SK-N-SH treated with all-trans-retinoic acid at 6 μM for 48 hours (cell line): ENCODE results near the gene RPS15A.
"Not testable (repeated sequence)": the region's sequence is repeated elsewhere in the genome, so short reads cannot be mapped to it uniquely, and the experiment has no call there.

Experiments used
- ATAC-seq: fragments of 200-7000 bp; cut with Tn5 transposase; 3 replicates; pipeline ENCODE4 v1.9.1; 2020; ENCODE audit warnings: mild to moderate bottlenecking, moderate library complexity

Gene RPS15A

DNA sequence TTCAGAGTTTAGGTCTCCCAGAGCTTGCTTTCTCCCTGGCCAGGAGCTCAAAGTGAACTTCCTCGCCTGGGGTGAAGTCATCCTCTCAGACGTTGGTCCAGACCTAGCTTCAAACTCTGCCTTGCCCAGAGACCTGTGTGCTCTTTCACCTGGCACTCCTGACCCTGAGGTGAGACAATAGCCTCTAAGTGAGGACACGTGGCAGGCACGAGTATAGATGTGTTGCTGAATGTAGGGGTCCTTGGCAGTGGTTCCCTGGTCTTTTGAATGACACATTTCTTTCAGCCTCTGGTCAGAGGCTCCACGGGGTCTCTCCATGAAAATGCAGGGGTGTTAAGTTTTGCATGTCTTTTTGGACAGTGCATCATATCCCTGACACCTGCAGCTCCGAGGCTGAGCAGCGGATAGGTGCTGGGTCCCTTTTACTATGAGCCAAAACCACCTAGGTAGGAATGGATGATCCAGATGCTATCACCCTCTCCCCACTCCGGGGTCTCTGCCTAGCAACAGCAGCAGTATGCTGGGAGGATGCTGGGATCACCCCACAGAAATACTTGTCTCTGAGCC is 9.6 kb downstream of the RPS15A start:
- ATAC-seq: peak; percentile 45

DNA sequence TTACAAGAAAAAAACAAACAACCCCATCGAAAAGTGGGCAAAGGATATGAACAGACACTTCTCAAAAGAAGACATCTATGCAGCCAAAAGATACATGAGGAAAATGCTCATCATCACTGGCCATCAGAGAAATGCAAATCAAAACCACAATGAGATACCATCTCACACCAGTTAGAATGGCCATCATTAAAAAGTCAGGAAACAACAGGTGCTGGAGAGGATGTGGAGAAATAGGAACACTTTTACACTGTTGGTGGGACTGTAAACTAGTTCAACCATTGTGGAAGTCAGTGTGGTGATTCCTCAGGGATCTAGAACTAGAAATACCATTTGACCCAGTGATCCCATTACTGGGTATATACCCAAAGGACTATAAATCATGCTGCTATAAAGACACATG is 12.5 kb downstream of the RPS15A start:
- not testable (repeated sequence) for ATAC-seq

DNA sequence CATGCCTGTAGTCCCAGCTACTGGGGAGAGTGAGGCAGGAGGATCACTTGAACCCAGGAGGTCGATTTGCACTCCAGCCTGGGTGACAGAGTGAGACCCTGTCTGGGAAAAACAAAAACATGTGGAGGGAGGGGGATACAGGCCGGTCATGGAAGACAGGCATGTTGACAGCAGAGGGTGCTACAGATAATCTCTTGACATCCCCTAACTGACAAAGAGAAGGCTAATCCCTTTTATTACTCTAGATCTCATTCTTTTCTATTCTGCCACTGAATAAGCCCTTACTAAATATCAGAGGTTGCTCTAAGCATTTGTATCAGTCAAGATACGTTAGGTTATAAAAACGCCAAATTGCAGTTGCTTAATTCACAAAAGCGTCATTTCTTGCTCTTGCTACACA is 13.8 kb downstream of the RPS15A start:
- ATAC-seq: not testable (repeated sequence)

DNA sequence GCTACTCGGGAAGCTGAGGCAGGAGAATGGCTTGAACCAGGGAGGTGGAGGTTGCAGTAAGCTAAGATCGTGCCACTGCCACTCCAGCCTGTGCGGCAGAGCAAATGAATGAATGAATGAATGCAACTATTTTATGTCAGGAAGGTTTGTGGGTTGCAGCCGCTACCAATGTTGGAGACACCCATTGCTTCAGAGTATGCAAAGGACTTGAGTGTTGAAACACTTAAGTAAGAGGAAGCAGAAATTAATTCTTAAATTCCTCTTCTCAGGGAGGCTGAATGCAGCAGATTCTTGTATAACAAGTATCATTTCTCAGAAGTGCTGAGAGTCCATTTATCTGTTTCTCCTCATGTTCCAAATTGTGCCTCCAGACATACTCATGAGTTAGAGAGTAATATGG is 15.5 kb downstream of the RPS15A start:
- not testable (repeated sequence) for ATAC-seq

DNA sequence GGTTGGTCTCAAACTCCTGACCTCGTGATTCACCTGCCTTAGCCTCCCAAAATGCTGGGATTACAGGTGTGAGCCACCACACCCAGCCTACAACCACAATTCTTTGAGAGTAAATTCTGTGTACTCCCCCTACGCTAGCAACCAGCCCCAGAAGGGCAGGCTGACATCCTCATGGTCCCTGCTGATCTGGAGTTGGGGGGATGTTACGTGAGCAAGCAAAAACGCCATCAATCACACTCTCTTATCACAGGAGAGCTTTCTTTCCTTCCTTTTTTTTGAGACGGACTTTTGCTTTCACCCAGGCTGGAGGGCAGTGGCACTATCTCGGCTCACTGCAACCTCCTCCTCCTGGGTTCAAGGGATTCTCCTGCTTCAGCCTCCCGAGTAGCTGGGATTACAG is 18.0 kb downstream of the RPS15A start:
- ATAC-seq: not testable (repeated sequence)

DNA sequence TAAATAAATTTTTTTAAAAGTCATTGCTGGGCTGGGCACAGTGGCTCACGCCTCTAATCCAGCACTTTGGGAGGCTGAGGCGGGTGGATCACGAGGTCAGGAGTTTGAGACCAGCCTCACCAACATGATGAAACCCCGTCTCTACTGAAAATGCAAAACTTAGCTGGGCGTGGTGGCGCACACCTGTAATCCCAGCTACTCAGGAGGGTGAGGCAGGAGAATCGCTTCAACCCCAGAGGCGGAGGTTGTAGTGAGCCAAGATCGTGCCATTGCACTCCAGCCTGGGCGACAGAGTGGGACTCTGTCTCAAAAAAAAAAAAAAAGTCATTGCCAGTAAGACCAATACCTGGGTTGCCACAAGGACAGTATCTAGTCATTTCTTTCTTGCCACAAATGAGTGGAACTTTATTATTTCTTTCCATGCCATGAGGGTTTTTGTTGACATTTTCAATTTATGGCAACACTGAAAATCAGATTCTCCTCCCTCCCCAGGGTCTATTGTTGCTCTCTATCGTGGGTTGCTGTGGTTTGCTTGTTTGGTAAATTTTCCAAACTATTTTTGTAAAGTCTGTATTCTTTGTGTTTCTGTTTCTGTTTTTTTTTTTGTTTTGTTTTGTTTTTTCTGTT is 19.7 kb downstream of the RPS15A start:
- ATAC-seq: not testable (repeated sequence)

DNA sequence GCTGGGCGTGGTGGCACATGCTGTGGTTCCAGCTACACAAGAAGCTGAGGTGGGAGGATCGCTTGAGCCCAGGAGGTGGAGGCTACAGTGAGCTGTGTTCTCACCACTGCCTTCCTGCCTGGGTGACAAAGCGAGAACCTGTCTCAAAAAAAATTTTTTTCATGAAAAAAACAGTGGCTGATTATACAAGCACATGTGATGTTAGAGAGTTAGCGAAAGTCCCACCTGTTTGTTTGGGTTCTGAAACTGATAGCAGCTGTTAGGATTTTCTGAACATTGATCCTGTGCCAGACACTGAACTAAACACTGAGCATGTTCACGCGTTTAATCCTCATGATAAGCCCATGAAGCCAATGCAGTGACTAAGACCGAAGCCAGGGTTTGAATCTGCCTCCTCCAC is 22.9 kb downstream of the RPS15A start:
- ATAC-seq: not testable (repeated sequence)

DNA sequence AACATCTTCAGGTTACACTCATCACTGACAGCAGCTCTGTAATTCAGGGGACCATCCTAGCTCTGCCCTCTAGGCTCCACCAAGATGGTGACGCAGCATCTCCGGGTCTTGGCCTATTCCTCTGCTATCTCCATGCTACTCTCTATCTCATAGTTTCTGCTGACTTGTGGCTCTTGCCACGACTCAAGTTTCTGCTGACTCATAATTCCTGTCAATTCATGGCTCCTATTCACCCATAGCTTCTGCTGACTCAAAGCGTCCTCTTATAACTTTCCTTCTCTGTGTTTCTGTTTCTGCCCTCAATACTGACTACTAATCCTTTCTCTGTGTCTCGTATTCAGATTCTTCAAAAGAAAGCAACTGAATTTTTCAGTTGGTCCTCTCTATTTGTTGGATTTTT is 27.4 kb downstream of the RPS15A start:
- ATAC-seq: peak; percentile 65

DNA sequence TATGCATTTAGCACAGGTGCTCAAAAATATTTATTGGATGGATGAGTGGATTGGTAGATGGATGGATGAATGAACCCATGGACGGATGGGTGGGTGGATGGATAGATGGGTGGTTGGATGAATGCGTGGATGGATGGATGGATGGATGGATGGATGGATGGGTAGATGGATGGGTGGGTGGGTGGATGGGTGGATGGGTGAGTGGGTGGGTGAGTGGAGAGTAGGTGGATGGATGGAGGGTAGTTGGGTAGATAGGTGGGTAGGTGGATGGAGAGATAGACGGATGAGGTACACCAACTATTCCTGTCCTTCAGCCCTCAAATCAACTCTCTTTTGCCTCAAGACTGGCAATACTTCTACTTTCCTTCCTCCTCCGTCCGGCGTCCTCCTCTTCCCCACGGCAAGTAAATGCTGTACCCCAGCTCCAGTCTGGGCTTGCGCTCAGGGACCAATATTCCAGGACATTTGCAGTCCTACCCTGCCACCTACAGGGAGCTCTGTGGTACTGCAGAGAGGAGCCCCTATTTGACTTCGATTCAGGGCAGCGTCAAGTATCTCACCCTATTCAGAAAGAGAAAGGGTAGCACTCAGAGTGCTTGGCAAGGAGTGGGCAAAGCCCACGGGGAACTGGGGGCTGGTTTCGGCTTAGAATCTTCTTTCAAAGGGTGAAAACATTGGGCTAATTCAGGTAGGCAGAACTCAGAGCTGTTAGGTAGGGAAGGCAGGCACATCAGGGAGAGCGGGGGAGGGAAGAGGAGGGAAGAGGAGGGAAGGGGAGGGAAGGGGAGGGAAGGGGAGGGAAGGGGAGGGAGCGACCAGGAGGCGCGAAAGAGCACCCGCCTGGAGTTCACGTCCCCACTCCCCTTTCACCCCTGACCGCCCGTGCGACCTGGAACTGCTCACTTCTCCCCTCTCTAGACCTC is 30.3 kb downstream of the RPS15A start:
- ATAC-seq: peak; percentile 95

DNA sequence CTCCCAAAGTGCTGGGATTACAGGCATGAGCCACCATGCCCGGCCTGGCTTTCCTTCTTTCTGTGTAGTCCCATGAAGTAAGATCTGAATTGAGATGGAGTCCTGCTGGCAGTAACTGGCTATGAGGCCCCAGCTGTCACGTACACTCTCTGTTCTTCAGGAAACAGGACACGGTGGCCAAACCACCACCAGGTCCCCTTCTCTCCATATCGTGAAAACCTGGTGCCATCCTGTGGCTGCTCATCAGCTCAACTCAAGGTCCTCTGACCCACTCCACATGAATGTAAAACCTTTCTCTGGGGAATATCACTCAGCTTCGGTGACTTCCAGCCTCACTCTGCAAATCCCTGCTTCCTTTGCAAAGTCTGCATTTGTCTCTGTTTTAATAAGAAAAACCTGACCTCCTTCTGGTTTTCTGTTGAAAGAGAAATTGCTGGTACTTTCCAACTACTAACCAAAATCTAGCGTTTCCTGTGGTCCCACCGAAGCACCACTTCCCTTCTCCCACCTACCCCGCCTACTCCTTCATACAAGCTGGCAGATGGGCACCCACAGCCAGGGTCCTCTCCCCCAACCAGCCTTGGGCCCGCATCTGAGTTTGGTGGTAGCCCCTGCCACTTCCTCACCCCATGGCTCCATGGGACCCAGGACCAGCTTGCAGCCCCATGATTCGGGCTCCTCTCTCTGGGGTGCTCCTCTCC is 32.0 kb downstream of the RPS15A start:
- ATAC-seq: not testable (repeated sequence)

DNA sequence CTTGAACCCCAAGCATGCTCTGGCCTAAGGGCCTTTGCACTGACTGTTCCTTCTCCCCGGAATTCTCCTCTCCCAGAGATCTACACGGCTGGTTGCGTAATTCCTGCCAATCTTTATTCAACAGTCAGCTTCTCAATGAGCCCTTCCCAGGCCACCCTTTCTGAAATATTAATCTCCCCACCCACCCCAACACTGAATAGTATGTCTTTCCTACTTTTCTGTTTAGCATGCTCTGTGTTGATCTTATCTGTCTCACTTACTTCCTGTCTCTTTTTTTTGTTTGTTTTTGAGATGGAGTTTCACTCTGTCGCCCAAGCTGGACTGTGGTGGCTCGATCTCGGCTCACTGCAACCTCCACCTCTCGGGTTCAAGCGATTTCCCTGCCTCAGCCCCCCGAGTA is 33.5 kb downstream of the RPS15A start:
- not testable (repeated sequence) for ATAC-seq

DNA sequence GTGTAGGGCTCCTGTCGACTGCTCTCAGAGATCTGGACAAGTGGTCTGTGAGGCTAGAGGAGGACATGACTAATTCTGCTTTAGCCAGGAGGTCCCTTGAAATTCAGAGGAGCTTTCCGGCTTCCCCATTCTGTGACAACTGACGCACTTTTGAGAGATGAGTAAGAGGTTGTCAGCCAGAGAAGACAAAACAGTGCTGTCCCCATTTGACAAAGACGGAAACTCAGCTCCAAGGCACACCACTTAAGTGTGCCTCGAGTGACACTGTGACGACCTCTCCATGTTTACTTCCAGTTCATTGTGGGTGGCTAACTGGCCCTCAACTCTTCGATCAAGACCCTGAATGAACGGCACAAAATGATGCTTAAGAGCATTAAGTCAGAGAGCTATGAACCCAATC is 47.3 kb downstream of the RPS15A start:
- ATAC-seq: not testable (repeated sequence)

DNA sequence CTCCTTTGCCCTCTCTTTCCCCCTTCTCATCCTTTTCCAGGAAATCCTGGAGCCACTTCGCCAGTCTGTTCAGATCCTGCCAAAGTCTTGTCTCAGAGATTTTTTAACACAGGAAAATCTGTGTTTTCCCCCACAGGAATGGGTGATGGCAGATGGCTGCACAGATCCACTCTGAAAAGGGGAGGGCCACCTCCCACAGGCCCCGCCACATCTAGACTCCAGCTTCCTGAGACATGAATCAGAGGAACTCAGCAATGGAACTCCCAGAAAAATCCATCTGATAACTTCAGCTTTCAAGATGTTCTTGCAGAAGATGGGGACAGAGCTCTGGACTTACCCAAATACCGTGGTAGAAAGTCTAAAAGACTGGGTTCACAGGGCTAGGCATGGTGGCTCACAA is 50.1 kb downstream of the RPS15A start:
- not testable (repeated sequence) for ATAC-seq

DNA sequence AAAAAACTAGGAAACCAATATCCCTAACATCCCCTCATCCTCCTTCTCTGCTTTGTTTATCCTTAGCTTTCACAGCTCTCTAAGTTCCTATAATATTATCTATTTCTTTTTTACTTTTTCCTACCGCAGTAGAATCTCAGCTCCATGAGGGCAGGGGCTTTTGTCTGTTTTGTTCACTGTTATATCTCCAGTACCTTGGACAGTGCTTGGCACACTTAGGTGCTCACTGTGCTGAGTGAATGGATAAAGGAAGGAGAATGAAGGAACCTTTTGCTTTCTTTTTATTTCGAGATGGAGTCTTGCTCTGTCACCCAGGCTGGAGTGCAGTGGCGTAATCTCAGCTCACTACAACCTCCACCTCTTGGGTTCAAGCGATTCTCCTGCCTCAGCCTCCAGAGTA is 51.4 kb downstream of the RPS15A start:
- not testable (repeated sequence) for ATAC-seq

DNA sequence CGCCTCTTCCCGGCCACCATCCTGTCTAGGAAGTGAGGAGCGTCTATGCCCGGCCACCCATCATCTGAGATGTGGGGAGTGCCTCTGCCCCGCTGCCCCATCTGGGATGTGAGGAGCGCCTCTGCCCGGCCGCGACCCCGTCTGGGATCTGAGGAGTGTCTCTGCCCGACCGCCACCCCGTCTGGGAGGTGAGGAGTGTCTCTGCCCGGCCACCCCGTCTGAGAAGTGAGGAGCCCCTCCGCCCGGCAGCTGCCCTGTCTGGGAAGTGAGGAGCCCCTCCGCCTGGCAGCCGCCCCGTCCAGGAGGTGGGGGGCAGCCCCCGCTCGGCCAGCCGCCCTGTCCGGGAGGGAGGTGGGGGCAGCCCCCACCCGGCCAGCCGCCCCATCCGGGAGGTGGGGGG is 55.9 kb downstream of the RPS15A start:
- ATAC-seq: not testable (repeated sequence)
